ENCODE measurements around the gene CCNL2.
"Not testable (repeated sequence)": the region's sequence is repeated elsewhere in the genome, so short reads cannot be mapped to it uniquely, and the experiment has no call there.

DNA sequence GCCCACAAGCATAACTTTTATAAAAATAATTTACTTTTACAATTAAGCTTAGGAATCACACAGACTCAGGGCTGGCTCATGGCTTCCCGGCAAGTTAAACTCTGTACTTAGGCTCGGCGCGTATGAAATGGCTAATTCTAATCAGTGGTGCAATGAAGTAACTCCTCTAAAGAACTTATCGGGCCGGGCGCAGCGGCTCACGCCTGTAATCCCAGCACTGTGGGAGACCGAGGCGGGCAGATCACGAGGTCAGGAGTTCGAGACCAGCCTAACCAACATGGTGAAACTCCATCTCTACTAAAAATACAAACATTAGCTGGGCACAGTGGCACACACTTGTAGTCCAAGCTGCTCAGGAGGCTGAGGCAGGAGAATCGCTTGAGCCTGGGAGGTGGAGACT, 29.0 kb downstream of the CCNL2 start:
- TF ChIP-seq, protein P1, sequence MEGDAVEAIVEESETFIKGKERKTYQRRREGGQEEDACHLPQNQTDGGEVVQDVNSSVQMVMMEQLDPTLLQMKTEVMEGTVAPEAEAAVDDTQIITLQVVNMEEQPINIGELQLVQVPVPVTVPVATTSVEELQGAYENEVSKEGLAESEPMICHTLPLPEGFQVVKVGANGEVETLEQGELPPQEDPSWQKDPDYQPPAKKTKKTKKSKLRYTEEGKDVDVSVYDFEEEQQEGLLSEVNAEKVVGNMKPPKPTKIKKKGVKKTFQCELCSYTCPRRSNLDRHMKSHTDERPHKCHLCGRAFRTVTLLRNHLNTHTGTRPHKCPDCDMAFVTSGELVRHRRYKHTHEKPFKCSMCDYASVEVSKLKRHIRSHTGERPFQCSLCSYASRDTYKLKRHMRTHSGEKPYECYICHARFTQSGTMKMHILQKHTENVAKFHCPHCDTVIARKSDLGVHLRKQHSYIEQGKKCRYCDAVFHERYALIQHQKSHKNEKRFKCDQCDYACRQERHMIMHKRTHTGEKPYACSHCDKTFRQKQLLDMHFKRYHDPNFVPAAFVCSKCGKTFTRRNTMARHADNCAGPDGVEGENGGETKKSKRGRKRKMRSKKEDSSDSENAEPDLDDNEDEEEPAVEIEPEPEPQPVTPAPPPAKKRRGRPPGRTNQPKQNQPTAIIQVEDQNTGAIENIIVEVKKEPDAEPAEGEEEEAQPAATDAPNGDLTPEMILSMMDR (conservative IDR thresholded peaks at IDR 0.05; ENCODE audit: low read depth in 2 of 2) = not testable (repeated sequence)
- TF ChIP-seq EZH2 (IDR thresholded peaks at IDR 0.05; ENCODE audit: low read depth, unreplicated experiment); STAT1 (IDR thresholded peaks at IDR 0.05; ENCODE audit: unreplicated experiment); POLR2AphosphoS5 (IDR thresholded peaks at IDR 0.05; ENCODE audit: low read depth); EZH2phosphoT487 (IDR thresholded peaks at IDR 0.05; ENCODE audit: unreplicated experiment); JUNB (IDR thresholded peaks at IDR 0.05; ENCODE audit: unreplicated experiment): not testable (repeated sequence)
- TF ChIP-seq, protein P2, sequence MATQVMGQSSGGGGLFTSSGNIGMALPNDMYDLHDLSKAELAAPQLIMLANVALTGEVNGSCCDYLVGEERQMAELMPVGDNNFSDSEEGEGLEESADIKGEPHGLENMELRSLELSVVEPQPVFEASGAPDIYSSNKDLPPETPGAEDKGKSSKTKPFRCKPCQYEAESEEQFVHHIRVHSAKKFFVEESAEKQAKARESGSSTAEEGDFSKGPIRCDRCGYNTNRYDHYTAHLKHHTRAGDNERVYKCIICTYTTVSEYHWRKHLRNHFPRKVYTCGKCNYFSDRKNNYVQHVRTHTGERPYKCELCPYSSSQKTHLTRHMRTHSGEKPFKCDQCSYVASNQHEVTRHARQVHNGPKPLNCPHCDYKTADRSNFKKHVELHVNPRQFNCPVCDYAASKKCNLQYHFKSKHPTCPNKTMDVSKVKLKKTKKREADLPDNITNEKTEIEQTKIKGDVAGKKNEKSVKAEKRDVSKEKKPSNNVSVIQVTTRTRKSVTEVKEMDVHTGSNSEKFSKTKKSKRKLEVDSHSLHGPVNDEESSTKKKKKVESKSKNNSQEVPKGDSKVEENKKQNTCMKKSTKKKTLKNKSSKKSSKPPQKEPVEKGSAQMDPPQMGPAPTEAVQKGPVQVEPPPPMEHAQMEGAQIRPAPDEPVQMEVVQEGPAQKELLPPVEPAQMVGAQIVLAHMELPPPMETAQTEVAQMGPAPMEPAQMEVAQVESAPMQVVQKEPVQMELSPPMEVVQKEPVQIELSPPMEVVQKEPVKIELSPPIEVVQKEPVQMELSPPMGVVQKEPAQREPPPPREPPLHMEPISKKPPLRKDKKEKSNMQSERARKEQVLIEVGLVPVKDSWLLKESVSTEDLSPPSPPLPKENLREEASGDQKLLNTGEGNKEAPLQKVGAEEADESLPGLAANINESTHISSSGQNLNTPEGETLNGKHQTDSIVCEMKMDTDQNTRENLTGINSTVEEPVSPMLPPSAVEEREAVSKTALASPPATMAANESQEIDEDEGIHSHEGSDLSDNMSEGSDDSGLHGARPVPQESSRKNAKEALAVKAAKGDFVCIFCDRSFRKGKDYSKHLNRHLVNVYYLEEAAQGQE (IDR thresholded peaks at IDR 0.05; ENCODE audit: unreplicated experiment) = not testable (repeated sequence)
- TF ChIP-seq, protein P3, sequence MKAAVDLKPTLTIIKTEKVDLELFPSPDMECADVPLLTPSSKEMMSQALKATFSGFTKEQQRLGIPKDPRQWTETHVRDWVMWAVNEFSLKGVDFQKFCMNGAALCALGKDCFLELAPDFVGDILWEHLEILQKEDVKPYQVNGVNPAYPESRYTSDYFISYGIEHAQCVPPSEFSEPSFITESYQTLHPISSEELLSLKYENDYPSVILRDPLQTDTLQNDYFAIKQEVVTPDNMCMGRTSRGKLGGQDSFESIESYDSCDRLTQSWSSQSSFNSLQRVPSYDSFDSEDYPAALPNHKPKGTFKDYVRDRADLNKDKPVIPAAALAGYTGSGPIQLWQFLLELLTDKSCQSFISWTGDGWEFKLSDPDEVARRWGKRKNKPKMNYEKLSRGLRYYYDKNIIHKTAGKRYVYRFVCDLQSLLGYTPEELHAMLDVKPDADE (IDR thresholded peaks at IDR 0.05) = not testable (repeated sequence)
